GM21723 (cell line): ENCODE measurements around the gene MYL12A.
"Not testable (repeated sequence)": the region's sequence is repeated elsewhere in the genome, so short reads cannot be mapped to it uniquely, and the experiment has no call there.

Experiments used
- ATAC-seq: cut with Tn5 transposase; IDR thresholded peaks from one replicate; pipeline ENCODE4 v1.9.1; 2021; ENCODE audit warnings: mild to moderate bottlenecking, moderate library complexity; ENCODE audit not compliant: unreplicated experiment

Gene MYL12A

DNA sequence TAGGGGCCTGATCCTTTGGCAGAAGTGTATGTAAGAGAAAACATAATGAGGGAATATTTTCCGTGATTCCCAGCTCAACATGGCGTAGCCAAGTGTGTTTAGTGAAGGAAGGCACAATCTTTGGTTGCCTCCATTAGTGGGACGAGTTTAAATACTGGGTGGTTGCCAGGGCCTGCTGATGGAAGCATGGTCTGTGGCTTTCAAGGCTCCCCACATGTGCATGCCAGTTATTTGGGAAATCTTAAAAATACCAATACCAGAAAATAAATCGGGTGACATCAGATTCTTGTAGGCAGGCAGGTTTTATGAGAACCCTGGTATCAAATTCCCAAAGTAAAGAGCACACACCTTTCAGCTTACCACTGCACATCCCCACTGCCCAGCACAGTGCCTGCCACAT, 7.1 kb downstream of the MYL12A start:
- ATAC-seq = no peak

DNA sequence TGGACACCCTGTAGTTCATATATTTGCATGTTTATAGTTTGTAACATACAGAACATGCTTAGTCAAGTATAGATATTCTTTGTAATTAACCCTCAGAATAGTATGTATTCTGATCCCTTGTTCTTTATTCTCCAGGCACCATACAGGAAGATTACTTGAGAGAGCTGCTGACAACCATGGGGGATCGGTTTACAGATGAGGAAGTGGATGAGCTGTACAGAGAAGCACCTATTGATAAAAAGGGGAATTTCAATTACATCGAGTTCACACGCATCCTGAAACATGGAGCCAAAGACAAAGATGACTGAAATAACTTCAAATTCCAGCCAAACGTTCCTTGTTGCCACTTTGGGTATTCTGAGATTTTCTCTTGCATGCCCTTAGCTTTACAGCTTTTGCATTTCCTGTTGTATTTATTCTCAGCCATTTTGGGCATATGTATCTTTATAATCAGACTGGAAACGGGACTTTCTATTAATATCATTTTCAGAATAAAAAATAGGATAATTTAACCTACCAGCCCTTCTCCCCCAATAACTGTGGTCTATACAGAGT, 8.1 kb downstream of the MYL12A start:
- no peak for ATAC-seq

DNA sequence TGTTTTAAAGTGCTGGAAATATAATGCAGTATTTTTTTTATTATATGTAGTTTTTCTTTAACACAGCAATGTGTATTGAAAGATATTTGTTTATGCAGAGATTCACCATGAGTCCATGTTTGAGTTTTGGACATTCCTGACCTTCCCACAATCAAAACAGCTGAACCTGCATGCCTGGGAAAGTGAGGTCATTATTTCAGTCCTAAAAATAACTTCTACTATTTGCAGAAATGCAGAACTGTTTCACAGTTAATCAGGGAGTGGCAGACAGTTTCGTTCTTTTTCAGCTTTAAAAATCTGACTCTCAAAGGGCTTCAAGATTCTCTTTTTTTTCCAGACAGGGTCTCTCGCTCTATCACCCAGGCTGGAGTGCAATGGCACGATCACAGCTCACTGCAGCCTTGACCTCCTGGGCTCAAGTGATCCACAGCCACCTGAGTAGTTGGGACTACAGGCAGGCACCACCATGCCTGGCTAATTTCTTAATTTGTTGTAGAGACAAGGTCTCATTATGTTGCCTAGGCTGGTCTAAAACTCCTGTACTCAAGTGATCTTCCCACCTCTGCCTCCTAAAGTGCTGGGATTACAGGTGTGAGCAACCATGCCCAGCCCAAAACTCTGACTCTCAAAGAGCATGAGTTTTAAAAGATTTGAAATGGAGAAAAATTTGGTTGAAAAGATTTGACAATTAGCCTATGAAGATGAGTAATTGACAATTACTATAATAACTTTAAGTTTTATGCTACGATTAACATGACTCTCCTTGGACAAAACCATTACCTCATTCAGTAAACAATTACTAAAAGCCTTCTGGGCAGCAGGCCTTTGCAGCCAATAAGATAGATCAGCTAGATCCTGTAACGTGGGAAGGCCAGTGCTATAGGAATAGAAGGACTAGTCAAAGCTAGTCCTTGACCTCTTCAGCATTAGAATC, 9.4 kb downstream of the MYL12A start:
- ATAC-seq = no peak

- no peak for ATAC-seq
These were observed 10.1 kb downstream of the MYL12A start for GRCh38 chr18:3257627-3258120.

DNA sequence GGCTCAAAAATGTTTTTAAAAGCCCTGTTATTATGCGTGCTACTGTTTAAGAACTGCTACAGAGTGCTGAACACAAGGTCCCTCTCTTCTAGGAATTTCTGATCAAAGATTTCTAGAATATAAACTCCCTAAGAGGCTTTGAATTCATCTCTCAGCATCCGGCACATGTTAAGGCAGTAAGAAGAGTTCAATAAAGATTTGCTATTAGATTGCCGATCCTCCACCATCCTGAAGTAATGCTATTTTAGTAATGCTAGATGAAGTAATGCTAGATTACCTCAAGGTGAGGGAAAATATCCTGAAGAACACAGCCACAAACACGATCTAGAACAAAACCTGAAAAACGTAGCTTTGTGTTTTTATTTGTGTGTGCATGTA, 13.4 kb downstream of the MYL12A start:
- no peak for ATAC-seq

GRCh38 chr18:3261373-3262233, 14.0 kb downstream of the MYL12A start, which contains the start of gene MYL12B:
TSS of gene MYL12B (plus strand) at chr18:3262133. CDS start at chr18:3272899, 10,766 bp downstream.
- ATAC-seq = peak; percentile 85

- peak; percentile 39 for ATAC-seq
These were observed 14.9 kb downstream of the MYL12A start for GRCh38 chr18:3262234-3263131.

GRCh38 chr18:3263132-3263700, 15.6 kb downstream of the MYL12A start:
- ATAC-seq = no peak

- ATAC-seq = no peak
These were observed 16.8 kb downstream of the MYL12A start for GRCh38 chr18:3264362-3264761.

- no peak for ATAC-seq
These were observed 18.0 kb downstream of the MYL12A start for GRCh38 chr18:3265564-3266033.

- no peak for ATAC-seq
These were observed 18.5 kb downstream of the MYL12A start for GRCh38 chr18:3266062-3266608.

DNA sequence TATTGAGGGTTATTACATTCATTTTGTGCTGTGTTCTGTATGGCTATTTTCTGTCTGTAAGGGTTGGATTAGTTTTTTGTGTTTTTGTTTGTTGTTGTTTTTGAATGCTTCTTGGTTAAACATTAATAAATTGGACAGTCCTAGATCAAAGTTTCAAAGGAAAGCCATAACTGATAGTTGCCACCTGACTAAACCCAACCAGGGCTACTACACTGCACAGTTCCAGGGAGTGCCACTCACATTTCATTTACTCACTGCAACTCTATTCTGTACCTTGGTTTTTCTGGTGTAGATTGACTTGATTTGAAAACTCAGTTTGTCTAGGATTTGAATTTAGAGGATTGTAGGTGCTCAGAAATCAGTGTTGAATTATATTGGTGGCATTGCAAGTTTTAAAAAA, 20.7 kb downstream of the MYL12A start:
- no peak for ATAC-seq

DNA sequence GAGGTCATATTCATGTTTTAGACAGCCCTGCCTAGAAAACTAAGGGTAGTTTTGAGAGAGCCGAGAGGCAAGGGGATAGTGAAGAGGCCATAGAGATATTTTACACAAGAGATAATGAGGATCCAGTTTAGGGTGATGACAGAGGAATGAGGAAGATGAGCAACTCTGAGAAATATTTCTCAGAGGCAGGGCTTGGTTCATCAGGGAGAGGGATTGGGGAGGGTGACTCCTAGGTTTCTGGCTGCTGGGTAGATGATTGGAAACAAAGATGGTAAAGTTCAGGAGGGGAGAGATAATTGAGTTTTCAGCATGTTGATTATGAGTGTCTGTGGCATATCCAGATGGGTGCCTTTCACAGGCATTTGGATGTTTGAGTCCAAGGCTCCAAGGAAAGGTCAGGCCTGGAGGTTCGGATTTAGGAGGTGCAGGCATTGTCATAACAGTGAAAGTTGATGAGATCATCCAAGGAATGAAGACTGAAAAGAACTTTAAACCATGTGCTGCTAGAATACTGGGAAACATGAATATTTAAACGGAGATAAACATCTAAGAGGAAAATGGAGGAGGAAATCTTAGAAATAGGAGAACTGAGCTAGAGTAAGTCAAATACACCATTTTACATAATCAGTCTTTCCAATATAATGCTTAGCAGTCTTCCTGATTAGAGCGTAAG, 21.8 kb downstream of the MYL12A start:
- no peak for ATAC-seq

DNA sequence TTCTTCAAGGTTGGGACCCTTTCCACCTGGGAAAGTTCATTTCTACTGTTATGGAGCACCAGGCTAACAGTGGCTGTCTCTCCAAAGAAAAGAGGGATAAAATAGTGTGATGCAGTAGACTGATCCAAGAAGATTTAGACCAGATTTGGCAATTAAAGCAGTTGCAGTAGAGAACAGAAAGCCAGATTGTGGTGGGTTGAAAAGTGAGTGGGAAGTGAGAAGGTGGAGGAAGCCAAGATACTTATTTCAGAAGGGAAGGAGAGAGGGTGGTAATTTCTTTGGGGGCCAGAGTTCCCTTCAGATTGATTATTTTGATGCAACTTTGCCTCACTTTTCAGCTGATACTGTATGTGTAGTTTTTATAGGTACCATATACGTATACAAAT, 22.3 kb downstream of the MYL12A start:
- ATAC-seq = no peak

GRCh38 chr18:3273042-3273441, 25.4 kb downstream of the MYL12A start:
- ATAC-seq = no peak

GRCh38 chr18:3277643-3278213, 30.1 kb downstream of the MYL12A start:
- ATAC-seq = not testable (repeated sequence)

DNA sequence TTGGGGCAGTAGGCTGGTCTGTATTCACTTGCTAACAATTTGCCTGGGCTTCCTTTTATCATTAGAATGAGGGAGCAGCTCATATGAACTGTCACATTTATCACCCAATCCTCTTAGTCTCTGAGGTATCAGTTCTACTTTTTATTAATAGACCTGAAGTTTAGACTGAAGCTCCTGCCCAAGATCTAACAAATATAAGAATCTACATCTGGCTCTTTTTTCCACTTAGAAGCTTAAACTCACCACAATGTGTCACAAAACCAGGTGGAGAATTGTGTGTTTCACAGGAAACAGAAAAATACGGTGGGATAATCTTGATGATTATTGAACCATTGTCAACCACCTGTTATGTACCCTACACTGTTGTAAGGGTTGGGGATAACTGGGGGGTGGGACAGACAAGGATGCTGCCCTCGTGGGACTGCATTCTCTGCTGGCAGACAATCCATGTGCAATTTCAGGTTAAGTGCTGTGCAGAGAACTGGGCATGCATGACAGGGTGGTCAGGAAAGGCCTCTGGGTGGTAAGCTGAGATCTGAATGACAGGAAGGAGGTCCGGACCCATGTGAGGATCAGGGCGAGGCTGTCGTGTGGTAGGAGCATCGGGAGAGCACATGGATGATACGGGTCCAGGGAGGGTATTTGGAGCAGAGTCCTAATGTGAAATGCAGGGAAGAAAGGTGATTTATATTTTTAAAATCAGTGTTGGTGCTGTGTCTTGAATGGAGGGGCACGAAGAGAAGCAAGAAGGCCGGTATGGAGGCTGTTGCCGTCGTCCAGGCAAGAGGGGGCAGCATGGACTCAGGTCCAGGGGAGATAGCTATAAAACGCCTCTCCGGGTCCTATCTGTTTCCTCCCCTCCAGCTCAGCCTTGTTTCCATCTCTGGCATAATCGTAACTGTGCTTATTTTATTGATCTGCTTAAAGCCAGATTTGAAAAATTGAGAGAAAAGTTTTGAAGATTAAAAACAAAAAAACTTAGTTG, 31.9 kb downstream of the MYL12A start:
- ATAC-seq = peak; percentile 89
